Activated T-cell treated with anti-CD3 and anti-CD28 coated beads, Interleukin-2, amount 50 U/mL, for 72 hours (primary cell): ENCODE data around the gene F12. TPM values are rescaled to one million over a fixed set of nuclear protein-coding genes. Genes with fewer than 3 reads are reported as not detected.

Source experiments
- ATAC-seq, 2 donors: fragments of 150-1000 bp; cut with Tn5 transposase; replicated peaks in 1 of 2; 2 replicates each; pipeline ENCODE4 v1.10.0; 2021; ENCODE audit warnings: moderate library complexity in 2 of 2, mild to moderate bottlenecking in 1 of 2
- DNase-seq, 2 donors: peaks; one replicate each; pipeline ENCODE4 v3.0.0; 2021 to 2022; ENCODE audit warnings: mixed read lengths in 1 of 2
- H3K27ac Mint-ChIP-seq: one replicate; pipeline ENCODE4 v1.8.0; 2022; ENCODE audit warnings: mild to moderate bottlenecking, moderate library complexity, mixed read lengths
- H3K27me3 Mint-ChIP-seq: one replicate; pipeline ENCODE4 v1.8.0; 2022; ENCODE audit warnings: low read depth, mixed read lengths
- H3K36me3 Mint-ChIP-seq, 2 donors: one replicate each; pipeline ENCODE4 v1.8.0; 2022; ENCODE audit warnings: mixed read lengths in 2 of 2, mild to moderate bottlenecking in 1 of 2; ENCODE audit not compliant: insufficient read depth in 2 of 2
- H3K4me1 Mint-ChIP-seq: one replicate; pipeline ENCODE4 v1.8.0; 2022; ENCODE audit warnings: low read depth, mixed read lengths
- H3K4me3 Mint-ChIP-seq, 2 donors: one replicate each; pipeline ENCODE4 v1.8.0; 2022; ENCODE audit warnings: mild to moderate bottlenecking in 2 of 2, mixed read lengths in 2 of 2, moderate library complexity in 2 of 2
- H3K9me3 Mint-ChIP-seq, 2 donors: one replicate each; pipeline ENCODE4 v1.8.0; 2022; ENCODE audit warnings: mixed read lengths in 2 of 2
- total RNA-seq, 2 donors: library from RNA; stranded (reverse); gene quantifications; one replicate each; pipeline ENCODE4 v1.2.3, GENCODE V29; 2022

The F12 gene
- total RNA-seq, 2 donors from 2014 or later: 6.5 to 6.7 TPM

GRCh38 chr5:177433658-177434217, 24.4 kb upstream of the F12 start:
- Mint-ChIP-seq H3K36me3 (peaks cover 16 to 29% of the 10 kb centered on the region in 2 donors), H3K27me3 (no peaks in the 10 kb centered on the region), H3K9me3 (no peaks in the 10 kb centered on the region), H3K4me1 (peaks cover 86% of the 10 kb centered on the region), H3K4me3 (peak overlapping the region; percentile 64 to 65), H3K27ac (no peak overlapping the region)
- no peak for ATAC-seq
- no peak for DNase-seq

- DNase-seq (no peak), ATAC-seq (no peak)
- Mint-ChIP-seq H3K4me1 (peaks cover 87% of the 10 kb centered on the region), H3K9me3 (no peaks in the 10 kb centered on the region), H3K36me3 (peaks cover 14 to 25% of the 10 kb centered on the region in 2 donors), H3K4me3 (peak overlapping the region; percentile 70 to 95), H3K27ac (peak overlapping the region; percentile 38), H3K27me3 (no peaks in the 10 kb centered on the region)
These were observed 23.7 kb upstream of the F12 start for GRCh38 chr5:177432839-177433657.

GRCh38 chr5:177432143-177432838, 22.9 kb upstream of the F12 start:
- H3K27me3 Mint-ChIP-seq: no peaks in the 10 kb centered on the region
- DNase-seq (peak; percentile 62 to 67), ATAC-seq (peak; percentile 1 to 4)
- H3K36me3 Mint-ChIP-seq: peaks cover 9 to 20% of the 10 kb centered on the region in 2 donors
- peak overlapping the region; percentile 91 for H3K27ac Mint-ChIP-seq
- H3K9me3 Mint-ChIP-seq: no peaks in the 10 kb centered on the region
- H3K4me3 Mint-ChIP-seq: peak overlapping the region; percentile 93 to 95
- peaks cover 82% of the 10 kb centered on the region for H3K4me1 Mint-ChIP-seq

GRCh38 chr5:177431317-177432142, 22.2 kb upstream of the F12 start:
- Mint-ChIP-seq H3K27me3 (no peaks in the 10 kb centered on the region), H3K9me3 (no peaks in the 10 kb centered on the region)
- DNase-seq: peak; percentile 72 to 86

GRCh38 chr5:177430972-177431316, 21.6 kb upstream of the F12 start:
- no peak for ATAC-seq
- DNase-seq: no peak
- peaks cover 77% of the 10 kb centered on the region for H3K4me1 Mint-ChIP-seq
- peak overlapping the region; percentile 91 for H3K27ac Mint-ChIP-seq
- H3K9me3 Mint-ChIP-seq: no peaks in the 10 kb centered on the region
- H3K36me3 Mint-ChIP-seq: peaks cover 6 to 16% of the 10 kb centered on the region in 2 donors
- peak overlapping the region; percentile 93 to 95 for H3K4me3 Mint-ChIP-seq
- H3K27me3 Mint-ChIP-seq: no peaks in the 10 kb centered on the region

More at GRCh38 chr5:177431317-177432142, 22.2 kb upstream of the F12 start:
- ATAC-seq: peak; percentile 40 to 56
- Mint-ChIP-seq H3K36me3 (peaks cover 6 to 15% of the 10 kb centered on the region in 2 donors), H3K4me1 (peaks cover 77% of the 10 kb centered on the region), H3K4me3 (peak overlapping the region; percentile 93 to 95), H3K27ac (peak overlapping the region; percentile 91)

GRCh38 chr5:177430140-177430951, 21.0 kb upstream of the F12 start:
- Mint-ChIP-seq H3K4me3 (peak overlapping the region; percentile 93 to 95), H3K27me3 (no peaks in the 10 kb centered on the region), H3K9me3 (no peaks in the 10 kb centered on the region), H3K27ac (peak overlapping the region; percentile 90), H3K4me1 (peaks cover 76% of the 10 kb centered on the region), H3K36me3 (peaks cover 6 to 16% of the 10 kb centered on the region in 2 donors)
- no peak for DNase-seq
- no peak for ATAC-seq

- H3K27me3 Mint-ChIP-seq: no peaks in the 10 kb centered on the region
These were observed 20.1 kb upstream of the F12 start for GRCh38 chr5:177429248-177430040.

GRCh38 chr5:177428574-177429217, 19.3 kb upstream of the F12 start:
- Mint-ChIP-seq H3K9me3 (no peaks in the 10 kb centered on the region), H3K27ac (peak overlapping the region; percentile 90), H3K4me1 (peaks cover 66% of the 10 kb centered on the region), H3K27me3 (no peaks in the 10 kb centered on the region), H3K4me3 (peak overlapping the region; percentile 93 to 95), H3K36me3 (peaks cover 6 to 16% of the 10 kb centered on the region in 2 donors)
- no peak for DNase-seq
- no peak for ATAC-seq

More at GRCh38 chr5:177429248-177430040, 20.1 kb upstream of the F12 start:
- Mint-ChIP-seq H3K4me3 (peak overlapping the region; percentile 93 to 95), H3K36me3 (peaks cover 6 to 16% of the 10 kb centered on the region in 2 donors), H3K27ac (peak overlapping the region; percentile 90), H3K9me3 (no peaks in the 10 kb centered on the region), H3K4me1 (peaks cover 74% of the 10 kb centered on the region)
- ATAC-seq: peak; percentile 47 to 52
- peak; percentile 91 to 97 for DNase-seq

- DNase-seq: peak; percentile 54 to 55
- H3K4me3 Mint-ChIP-seq: peak overlapping the region; percentile 93 to 95
- H3K27me3 Mint-ChIP-seq: no peaks in the 10 kb centered on the region
- H3K4me1 Mint-ChIP-seq: peaks cover 60% of the 10 kb centered on the region
- H3K9me3 Mint-ChIP-seq: no peaks in the 10 kb centered on the region
- H3K27ac Mint-ChIP-seq: peak overlapping the region; percentile 81
- no peak for ATAC-seq
- peaks cover 4 to 12% of the 10 kb centered on the region in 2 donors for H3K36me3 Mint-ChIP-seq
These were observed 18.7 kb upstream of the F12 start for GRCh38 chr5:177427919-177428573.

- Mint-ChIP-seq H3K4me1 (peaks cover 55% of the 10 kb centered on the region), H3K27me3 (no peaks in the 10 kb centered on the region), H3K36me3 (peaks cover 4 to 9% of the 10 kb centered on the region in 2 donors), H3K27ac (peak overlapping the region; percentile 81), H3K4me3 (peak overlapping the region; percentile 93 to 95), H3K9me3 (no peaks in the 10 kb centered on the region)
- DNase-seq (no peak), ATAC-seq (no peak)
These were observed 18.0 kb upstream of the F12 start for GRCh38 chr5:177427211-177427822.
